Cardiac fibroblast (primary cell): Measurements from ENCODE around the gene SPNS3.

Experiments
- DNase-seq, 2 donors: peaks; one replicate each; pipeline versions ENCODE4 v3.0.0 to v3.0.0-alpha.2; 2010; ENCODE audit warnings: low read depth in 2 of 2
- H3K4me3 ChIP-seq, 2 donors: replicated peaks in 1 of 2; 1 replicate in 1 of 2; 2 replicates in 1 of 2; pipeline ENCODE4 v1.5.1; 2011; ENCODE audit warnings: low read depth in 2 of 2, low read length in 2 of 2, mild to moderate bottlenecking in 2 of 2, moderate library complexity in 1 of 2
- TF ChIP-seq, protein P1 (sequence below): IDR thresholded peaks from one replicate; pipeline ENCODE4 v1.5.1; 2011; ENCODE audit warnings: low read depth, mild to moderate bottlenecking, low read length, inconsistent platforms

SPNS3 gene

DNA sequence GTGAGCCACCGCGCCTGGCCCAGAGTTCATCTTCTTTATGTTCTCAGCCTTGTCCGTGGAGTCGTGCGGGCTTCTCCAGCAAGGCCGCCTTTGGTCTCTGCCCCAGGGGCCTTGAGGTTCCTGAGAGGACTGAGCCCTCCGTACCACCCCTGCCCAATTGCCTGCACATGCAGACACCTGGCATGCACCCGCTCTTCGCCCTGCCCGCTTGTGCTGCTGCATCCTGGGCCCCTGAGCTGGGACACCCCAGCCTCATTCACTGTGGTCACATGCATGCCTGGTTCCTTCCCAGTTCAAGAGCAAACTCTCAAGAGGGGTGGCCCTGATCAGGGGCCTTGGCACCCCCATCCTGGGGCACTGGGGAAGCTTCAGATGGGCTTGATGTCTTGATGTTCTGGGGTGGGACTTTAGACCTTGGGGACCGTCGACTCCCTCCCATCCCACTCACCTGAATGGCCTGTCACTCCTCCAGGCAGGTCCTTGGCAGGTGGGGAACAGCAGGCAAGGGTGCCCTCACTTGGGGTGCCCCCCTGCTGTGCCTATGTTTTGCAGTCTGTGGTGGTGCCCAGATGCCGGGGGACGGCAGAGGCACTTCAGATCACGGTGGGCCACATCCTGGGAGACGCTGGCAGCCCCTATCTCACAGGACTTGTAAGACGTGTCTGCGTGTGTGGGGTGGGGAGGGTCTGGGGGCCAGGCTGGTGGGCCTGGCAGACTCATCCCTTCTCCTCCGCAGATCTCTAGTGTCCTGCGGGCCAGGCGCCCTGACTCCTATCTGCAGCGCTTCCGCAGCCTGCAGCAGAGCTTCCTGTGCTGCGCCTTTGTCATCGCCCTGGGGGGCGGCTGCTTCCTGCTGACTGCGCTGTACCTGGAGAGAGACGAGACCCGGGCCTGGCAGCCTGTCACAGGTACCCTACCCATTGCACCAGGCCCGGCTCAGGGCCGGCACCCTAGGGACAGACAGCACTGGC is 52.2 kb downstream of the SPNS3 start:
- H3K4me3 ChIP-seq = no peak overlapping the region
- no peak for DNase-seq
- TF ChIP-seq, protein P1, sequence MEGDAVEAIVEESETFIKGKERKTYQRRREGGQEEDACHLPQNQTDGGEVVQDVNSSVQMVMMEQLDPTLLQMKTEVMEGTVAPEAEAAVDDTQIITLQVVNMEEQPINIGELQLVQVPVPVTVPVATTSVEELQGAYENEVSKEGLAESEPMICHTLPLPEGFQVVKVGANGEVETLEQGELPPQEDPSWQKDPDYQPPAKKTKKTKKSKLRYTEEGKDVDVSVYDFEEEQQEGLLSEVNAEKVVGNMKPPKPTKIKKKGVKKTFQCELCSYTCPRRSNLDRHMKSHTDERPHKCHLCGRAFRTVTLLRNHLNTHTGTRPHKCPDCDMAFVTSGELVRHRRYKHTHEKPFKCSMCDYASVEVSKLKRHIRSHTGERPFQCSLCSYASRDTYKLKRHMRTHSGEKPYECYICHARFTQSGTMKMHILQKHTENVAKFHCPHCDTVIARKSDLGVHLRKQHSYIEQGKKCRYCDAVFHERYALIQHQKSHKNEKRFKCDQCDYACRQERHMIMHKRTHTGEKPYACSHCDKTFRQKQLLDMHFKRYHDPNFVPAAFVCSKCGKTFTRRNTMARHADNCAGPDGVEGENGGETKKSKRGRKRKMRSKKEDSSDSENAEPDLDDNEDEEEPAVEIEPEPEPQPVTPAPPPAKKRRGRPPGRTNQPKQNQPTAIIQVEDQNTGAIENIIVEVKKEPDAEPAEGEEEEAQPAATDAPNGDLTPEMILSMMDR = no peak

DNA sequence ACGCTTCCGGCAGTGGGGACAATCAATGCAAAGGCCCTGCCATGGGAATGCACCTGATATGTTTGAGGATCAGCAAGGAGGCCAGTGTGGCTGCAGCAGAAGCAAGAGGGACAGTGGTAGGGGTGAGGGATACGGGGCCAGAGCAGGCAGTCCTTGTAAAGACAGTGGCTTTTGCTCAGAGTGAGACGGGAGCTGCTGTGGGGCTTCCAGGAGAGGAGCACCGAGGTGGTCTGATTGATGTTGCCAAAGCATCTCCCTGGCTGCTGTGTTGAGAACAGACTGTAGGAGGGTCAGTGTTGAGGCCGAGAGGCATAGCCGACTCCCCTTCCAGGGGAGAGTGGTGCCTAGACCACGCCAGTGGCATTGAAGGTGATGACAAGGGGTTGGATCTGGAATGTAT is 53.6 kb downstream of the SPNS3 start:
- H3K4me3 ChIP-seq = no peak overlapping the region
- DNase-seq = no peak
- TF ChIP-seq, protein P1 = no peak

DNA sequence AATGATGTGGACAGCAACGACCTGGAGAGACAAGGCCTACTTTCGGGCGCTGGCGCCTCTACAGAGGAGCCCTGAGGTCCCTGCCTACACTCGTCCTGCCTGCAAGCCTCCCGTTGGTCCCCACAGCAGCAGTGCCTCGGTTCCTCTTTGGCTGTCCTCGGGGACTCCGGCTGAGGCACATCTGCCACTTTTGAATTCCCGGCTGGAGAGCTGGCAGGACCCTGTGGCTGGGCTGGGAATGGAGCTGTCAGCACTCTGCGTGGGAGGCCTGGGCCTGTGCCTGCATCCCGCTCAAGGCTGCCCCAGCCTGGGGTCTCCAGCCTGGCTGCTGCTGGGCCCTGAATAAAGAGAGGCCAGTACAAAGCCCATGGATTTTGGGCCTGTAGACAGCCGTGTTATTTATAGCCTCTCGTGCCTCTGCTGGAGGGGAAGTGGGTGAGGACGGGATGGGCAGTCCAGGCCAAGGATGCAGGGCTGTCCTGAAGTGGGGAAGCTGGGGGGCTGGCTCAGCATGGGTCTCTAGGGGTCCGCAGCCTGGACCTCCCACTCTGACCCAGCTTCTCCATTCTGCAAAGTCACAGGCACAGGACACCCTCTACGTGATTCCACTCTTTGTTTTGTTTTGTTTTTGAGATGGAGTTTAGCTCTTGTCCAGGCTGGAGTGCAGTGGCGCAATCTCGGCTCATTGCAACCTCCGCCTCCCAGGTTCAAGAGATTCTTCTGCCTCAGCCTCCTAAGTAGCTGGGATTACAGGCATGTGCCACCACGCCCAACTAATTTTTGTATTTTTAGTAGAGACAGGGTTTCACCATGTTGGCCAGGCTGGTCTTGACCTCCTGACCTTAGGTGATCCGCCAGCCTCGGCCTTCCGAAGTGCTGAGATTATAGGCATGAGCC is 54.3 kb downstream of the SPNS3 start:
- H3K4me3 ChIP-seq = no peak overlapping the region
- DNase-seq = no peak
- TF ChIP-seq, protein P1 = no peak

DNA sequence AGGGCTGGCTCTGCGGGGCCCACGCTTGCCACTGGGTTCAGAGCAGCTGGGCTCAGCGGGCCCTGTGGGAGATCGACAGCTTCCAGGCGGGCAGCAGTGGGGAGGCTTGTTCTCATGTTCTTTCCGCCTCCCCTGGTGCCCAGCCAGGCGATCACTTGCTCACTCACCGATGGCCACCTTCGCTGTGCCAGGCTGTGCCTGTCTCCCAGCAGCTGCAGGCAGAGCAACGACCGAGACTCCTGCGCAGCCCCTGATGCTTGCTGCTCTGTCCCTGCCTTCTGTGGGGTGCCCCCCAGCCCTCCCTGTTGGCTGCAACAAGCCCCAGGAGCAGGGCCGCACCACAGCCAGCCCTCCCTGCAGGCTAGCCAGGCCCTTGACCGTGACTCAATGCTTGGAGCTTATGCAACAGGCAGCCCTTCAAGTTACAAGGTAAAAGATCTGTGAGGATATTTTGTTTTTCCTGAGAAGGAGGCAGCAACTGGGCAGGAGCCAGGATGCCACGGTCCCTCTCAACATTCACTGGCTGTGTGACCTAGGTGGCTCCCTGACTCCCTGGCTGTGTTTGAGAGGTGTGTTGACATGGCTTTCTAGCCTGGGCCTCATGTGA is 55.4 kb downstream of the SPNS3 start:
- TF ChIP-seq, protein P1 = no peak
- DNase-seq = no peak

DNA sequence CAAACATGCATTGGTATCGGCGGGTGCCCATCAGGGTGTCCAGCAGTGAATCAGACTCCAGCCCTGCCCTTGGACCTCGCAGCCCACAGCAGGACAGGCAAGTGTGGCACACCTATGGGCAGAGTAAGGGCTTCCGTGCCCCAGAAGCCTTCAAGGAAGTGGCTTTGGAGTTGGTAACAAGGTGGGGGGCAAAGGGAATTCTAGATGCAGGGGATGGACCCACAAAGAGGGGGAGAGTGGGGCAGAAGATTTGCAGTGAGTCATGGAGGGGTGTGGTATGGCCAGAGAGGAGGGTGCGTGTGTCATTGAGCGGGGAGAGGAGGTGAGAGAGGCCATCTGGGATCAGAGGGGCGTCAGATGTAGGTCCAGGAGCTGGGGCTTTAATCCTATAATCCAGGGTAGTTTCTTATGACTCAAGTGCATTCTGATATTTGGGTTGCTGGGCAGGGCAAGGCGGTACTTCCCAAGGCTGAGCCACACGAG is 56.4 kb downstream of the SPNS3 start:
- DNase-seq = no peak

More for the DNA sequence above, 55.4 kb downstream of the SPNS3 start:
- no peak overlapping the region for H3K4me3 ChIP-seq

DNA sequence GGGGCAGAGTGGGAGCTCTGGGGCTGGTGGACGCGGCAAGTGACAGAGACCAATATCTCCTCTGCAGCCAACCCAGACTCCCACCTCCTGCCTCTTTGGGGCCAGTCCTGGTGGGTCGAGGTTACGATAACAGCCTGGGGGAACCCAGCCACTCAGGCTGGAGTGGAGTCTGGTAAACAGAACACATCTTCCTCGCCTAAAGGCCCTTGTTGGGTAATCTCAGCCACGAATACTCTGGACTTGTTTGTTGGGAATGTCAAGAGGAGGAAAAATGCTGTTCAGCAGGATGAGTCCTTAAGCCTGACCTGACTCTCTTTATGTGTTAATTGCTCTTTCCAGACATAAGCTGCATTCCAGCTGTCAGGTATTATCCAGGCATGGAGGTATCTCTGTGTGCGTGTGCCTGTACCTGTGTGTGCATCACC is 56.9 kb downstream of the SPNS3 start:
- TF ChIP-seq, protein P1 = no peak
- H3K4me3 ChIP-seq = no peak overlapping the region

More for the DNA sequence above, 56.4 kb downstream of the SPNS3 start:
- H3K4me3 ChIP-seq = no peak overlapping the region
- TF ChIP-seq, protein P1 = no peak

More for the DNA sequence above, 56.9 kb downstream of the SPNS3 start:
- DNase-seq = no peak
